GM12875 (cell line): ENCODE data around the gene DPH5.
"Not testable (repeated sequence)": the region's sequence is repeated elsewhere in the genome, so short reads cannot be mapped to it uniquely, and the experiment has no call there.

ENCODE experiments used
- H3K4me3 ChIP-seq: one replicate; pipeline ENCODE4 v1.5.1; 2011; ENCODE audit warnings: low read depth, low read length, control low read depth
- TF ChIP-seq, protein P1 (sequence below): IDR thresholded peaks from 2 replicates; pipeline ENCODE4 v1.5.1; 2011; ENCODE audit warnings: low read depth, mild to moderate bottlenecking, control low read depth, inconsistent platforms, low read length, moderate library complexity, borderline replicate concordance; ENCODE audit not compliant: insufficient read depth

Gene DPH5

DNA sequence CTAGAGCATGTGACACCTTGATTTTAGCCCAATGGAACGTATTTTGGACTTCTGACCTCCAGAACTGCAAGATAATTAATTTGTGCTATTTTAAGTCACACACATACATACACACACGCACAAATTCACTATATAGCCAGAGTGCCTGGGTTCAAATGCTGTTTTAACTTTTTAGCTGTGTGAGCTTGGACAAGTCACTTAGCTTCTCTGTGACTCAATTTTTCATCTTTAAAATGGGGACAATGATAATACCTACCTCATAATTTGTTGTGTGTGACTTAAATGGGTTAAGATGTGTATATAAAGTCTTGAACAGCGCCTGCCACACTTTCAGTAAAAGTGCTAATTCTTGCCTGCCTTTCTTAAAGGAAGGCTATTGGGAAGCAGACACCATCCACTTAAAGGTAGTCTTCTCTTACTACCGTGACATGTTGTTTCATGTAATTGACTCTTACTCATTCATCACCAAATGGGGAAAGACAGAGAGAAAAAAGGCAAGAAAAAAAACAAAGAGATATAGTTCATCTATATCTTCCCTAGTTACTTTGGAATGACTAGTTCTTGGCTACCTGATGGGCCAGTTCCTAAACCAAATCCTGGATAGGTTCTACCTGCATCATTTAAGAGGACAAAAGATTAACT lies 73.4 kb downstream of the DPH5 start:
- TF ChIP-seq, protein P1, sequence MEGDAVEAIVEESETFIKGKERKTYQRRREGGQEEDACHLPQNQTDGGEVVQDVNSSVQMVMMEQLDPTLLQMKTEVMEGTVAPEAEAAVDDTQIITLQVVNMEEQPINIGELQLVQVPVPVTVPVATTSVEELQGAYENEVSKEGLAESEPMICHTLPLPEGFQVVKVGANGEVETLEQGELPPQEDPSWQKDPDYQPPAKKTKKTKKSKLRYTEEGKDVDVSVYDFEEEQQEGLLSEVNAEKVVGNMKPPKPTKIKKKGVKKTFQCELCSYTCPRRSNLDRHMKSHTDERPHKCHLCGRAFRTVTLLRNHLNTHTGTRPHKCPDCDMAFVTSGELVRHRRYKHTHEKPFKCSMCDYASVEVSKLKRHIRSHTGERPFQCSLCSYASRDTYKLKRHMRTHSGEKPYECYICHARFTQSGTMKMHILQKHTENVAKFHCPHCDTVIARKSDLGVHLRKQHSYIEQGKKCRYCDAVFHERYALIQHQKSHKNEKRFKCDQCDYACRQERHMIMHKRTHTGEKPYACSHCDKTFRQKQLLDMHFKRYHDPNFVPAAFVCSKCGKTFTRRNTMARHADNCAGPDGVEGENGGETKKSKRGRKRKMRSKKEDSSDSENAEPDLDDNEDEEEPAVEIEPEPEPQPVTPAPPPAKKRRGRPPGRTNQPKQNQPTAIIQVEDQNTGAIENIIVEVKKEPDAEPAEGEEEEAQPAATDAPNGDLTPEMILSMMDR: no peak

GRCh38 chr1:100950781-100951180 lies 74.8 kb downstream of the DPH5 start:
- TF ChIP-seq, protein P1: no peak
- no peak overlapping the region for H3K4me3 ChIP-seq

More for the DNA sequence above, 73.4 kb downstream of the DPH5 start:
- no peak overlapping the region for H3K4me3 ChIP-seq

DNA sequence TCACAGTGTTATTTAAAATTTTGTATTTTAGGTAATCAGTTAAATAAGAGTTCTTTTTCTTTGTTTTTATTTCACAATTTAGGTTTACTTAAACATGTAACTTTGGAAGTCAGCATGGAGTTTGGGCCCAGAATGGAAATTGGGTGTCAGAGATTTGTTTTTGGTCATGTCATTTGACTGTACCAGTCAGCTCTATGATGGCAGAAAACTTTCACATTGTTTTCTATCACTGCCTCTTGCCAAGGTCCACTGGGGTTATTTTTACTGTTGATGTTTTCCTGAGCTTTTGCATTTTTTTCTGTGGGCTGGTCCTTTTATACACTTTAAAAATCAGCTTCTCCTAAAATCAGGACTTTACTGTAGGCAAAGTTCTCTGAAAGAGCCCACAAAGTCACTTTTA lies 75.2 kb downstream of the DPH5 start:
- H3K4me3 ChIP-seq: no peak overlapping the region
- TF ChIP-seq, protein P1: no peak

DNA sequence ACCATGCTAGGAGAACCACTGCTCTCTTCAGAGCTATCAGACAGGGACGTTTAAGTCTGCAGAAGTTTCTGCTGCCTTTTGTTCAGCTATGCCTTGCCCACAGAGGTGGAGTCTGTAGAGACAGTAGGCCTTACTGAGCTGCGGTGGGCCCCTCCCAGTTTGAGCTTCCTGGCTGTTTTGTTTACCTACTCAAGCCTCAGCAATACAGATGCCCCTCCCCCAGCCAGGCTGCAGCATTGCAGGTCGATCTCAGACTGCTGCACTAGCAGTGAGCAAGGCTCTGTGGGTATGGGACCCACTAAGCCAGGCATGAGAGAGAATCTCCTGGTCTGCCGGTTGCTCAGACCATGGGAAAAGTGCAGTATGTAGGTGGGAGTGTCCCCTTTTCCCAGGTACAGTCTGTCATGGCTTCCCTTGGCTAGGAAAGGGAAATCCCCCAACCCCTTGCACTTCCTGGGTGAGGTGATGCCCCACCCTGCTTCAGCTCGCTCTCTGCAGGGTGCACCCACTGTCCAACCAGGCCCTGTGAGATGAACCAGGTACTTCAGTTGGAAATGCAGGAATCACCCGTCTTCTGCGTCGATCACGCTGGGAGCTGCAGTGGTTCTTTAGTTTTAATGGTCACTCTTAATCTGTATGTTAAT lies 75.9 kb downstream of the DPH5 start:
- H3K4me3 ChIP-seq: not testable (repeated sequence)

DNA sequence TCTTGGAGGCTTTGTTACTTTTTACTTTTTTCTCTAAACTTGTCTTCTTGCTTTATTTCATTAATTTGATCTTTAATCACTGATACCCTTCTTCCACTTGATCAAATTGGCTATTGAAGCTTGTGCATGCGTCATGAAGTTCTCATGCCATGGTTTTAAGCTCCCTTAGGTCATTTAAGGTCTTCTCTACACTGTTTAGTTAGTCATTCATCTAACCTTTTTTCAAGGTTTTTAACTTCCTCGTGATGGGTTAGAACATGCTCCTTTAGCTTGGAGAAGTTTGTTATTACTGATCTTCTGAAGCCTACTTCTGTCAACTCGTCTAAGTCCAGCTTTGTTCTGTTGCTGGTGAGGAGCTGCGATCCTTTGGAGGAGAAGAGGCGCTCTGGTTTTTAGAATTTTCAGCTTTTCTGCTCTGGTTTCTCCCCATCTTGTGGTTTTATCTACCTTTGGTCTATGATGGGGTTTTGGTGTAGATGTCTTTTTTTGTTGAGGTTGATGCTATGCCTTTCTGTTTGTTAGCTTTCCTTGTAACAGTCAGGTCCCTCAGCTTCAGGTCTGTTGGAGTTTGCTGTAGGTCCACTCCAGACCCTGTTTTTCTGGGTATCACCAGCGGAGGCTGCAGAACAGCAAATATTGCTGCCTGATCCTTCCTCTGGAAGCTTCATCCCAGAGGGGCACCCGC lies 76.7 kb downstream of the DPH5 start:
- H3K4me3 ChIP-seq: not testable (repeated sequence)

DNA sequence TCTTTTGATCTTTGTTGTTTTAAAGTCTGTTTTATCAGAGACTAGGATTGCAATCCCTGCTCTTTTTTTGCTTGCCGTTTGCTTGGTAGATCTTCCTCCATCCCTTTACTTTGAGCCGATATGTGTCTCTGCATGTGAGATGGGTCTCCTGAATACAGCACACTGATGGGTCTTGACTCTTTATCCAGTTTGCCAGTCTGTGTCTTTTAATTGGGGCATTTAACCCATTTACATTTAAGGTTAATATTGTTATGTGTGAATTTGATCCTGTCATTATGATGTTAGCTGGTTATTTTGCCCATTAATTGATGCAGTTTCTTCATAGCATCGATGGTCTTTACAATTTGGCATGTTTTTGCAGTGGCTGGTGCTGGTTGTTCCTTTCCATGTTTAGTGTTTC lies 77.8 kb downstream of the DPH5 start:
- H3K4me3 ChIP-seq: not testable (repeated sequence)

- H3K4me3 ChIP-seq: not testable (repeated sequence)
Observed at GRCh38 chr1:100946064-100946463, 79.5 kb downstream of the DPH5 start.

DNA sequence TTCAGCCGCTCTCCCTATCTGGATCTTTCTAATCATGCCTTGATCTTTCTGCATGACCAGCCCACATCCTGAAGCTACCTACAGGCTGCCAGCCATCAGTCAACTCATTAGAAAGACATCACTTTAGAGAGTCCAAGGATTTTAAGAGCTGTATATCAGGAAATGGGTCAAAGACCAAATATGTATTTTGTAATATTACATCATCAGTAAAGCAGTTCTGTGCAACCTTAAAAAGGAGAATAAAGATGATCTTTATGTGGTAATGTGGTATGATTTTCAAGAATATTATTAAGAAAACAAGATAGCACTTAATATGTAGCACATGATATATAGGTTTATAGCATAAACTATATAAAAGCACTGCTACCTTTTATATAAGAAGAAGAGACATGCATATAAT lies 82.1 kb downstream of the DPH5 start:
- TF ChIP-seq, protein P1: no peak
- H3K4me3 ChIP-seq: no peak overlapping the region

GRCh38 chr1:100942304-100943046 lies 83.1 kb downstream of the DPH5 start:
- no peak overlapping the region for H3K4me3 ChIP-seq

More at GRCh38 chr1:100942304-100943046, 83.1 kb downstream of the DPH5 start:
- TF ChIP-seq, protein P1: no peak
